ENCODE measurements around the gene HYKK. TPM values are rescaled to one million over a fixed set of nuclear protein-coding genes. Genes with fewer than 3 reads are reported as not detected.

Gene HYKK
- total RNA-seq, 2 donors from 2014 or later: 6.2 to 11.2 TPM

GRCh38 chr15:78574944-78575343, 67.6 kb downstream of the HYKK start:
- H3K36me3 ChIP-seq: no peaks in the 10 kb centered on the region
- no peaks in the 10 kb centered on the region for H3K9me3 ChIP-seq
- TF ChIP-seq CTCF (IDR thresholded peaks at IDR 0.05): no peak
- no peak for DNase-seq (ENCODE audit: low spot score)
- WGBS: 100% methylated on average over 1 of the region's 1 CpG
- H3K4me1 ChIP-seq (replicated peaks): no peaks in the 10 kb centered on the region
- no peak overlapping the region for H3K27ac ChIP-seq
- H3K4me3 ChIP-seq: no peak overlapping the region
- intact Hi-C loops (cut with DNase I): no loop called here
- H3K27me3 ChIP-seq (replicated peaks; ENCODE audit: insufficient read depth): no peaks in the 10 kb centered on the region

Other genes starting within 250 kb of the HYKK start
- gene DNAJA4, start 243.0 kb upstream of the HYKK start, total RNA-seq: 10 to 100 TPM; 32.1 to 43.7 TPM
- gene SKIC8, start 208.0 kb upstream of the HYKK start, total RNA-seq: 100 to 1,000 TPM in 1 of 2 donors, 10 to 100 TPM in 1; 58.1 to 109 TPM
- gene CRABP1, start 167.2 kb upstream of the HYKK start, total RNA-seq: not detected
- 10 to 100 TPM; 30.5 to 39.0 TPM for gene IREB2, start 69.4 kb upstream of the HYKK start, total RNA-seq
- 100 to 1,000 TPM in 1 of 2 donors, 10 to 100 TPM in 1; 62.8 to 174 TPM for gene PSMA4, start 32.9 kb downstream of the HYKK start, total RNA-seq
- 1 to 10 TPM; 1.9 to 2.0 TPM for gene CHRNA5, start 57.9 kb downstream of the HYKK start, total RNA-seq
- under 1 TPM; 0.23 to 0.97 TPM for gene CHRNA3, start 113.4 kb downstream of the HYKK start, total RNA-seq
- 1 to 10 TPM in 1 of 2 donors, not detected in 1; 3.0 TPM for gene CHRNB4, start 133.6 kb downstream of the HYKK start, total RNA-seq

All from prostate gland (tissue), 2 donors.